Kasumi-1 (cell line): Measurements from ENCODE around the gene WDR59.

Experiments used
- DNase-seq, 2 experiments: peaks; one replicate each; lab custom pipeline; 2025; lab: John Stamatoyannopoulos, UW

Gene WDR59

GRCh38 chr16:74903120-74903519 is 81.8 kb downstream of the WDR59 start:
- no peak for DNase-seq

DNA sequence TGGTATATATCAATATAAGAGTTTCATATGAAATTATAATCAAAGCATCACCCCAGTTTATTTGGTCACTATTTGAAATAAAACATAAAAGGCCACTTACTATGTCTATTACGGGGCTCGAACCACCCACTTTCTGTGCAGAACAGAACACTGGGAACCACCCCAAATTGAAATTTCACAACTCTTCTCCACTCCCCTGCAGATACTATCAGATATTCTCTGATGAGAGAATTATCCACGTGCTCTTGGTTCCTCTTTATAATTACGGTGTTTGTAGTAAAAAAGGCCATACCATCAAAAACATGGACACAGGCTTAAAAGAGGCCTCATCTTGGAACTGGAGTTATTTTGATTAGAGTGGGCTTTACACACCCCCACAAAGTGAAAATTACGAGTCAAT is 82.8 kb downstream of the WDR59 start:
- DNase-seq: no peak

GRCh38 chr16:74901606-74902005 is 83.3 kb downstream of the WDR59 start:
- DNase-seq: no peak

DNA sequence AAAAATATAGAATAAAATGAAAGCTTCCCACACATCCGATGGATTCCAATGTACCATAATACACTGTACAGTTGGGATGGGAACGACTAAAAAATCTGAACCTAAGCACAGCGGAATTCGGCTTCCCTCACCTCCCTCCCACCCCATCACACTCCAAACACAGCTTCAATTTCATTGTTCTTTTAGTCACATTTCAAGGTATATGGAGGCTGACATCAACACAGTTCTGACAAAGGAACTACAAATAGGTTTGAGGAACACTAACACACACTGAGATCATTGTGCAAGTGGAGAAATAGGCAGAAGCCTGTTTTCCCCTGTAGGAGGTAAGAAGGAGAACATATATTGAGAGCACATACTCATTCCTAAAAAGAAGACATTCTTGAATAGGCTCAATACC is 85.1 kb downstream of the WDR59 start:
- no peak for DNase-seq

GRCh38 chr16:74898659-74899058 is 86.3 kb downstream of the WDR59 start:
- DNase-seq: no peak

DNA sequence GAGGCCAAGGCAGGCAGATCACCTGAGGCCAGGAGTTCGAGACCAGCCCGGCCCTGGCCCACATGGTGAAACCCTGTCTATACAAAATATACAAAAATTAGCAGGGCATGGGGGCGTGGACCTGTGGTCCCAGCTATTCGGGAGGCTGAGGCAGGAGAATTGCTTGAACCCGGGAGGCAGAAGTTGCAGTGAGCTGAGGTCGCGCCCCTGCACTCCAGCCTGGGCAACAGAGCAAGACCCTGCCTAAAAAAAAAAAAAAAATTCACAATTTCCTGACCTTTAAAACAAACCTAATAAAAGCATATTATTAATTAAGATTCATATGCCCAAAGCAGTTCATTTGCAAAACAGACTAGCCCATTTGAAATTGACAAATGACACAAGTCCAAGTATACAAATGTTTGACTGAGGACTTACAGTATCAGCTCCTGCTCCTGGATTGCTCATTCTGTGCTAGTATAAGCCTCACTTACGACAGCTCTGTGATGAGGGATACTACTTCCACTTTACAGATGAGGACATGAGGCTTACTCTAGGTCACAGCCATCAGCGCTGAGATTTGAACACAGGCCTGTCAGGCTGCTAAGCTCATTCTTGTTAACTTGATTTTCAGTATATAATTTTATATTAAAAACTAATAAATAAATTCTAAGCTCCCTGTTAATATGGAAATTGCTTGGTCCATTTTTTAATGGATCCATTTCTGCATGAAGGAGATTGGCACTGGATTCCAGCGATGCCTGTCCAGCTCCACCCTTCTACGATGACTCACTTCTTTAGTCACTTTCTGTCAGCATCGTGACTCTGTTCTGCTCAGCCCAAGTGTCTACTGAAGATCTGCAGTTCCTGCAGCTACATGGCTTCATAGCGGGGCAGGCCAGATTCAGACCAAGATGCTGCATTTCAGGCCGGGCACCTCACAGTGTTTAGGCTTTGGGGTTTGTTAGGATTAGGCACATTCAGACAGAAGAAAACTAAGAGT is 88.2 kb downstream of the WDR59 start:
- DNase-seq: no peak

- no peak for DNase-seq
These were observed 91.4 kb downstream of the WDR59 start for GRCh38 chr16:74893541-74893940.

- no peak for DNase-seq
These were observed 92.1 kb downstream of the WDR59 start for GRCh38 chr16:74892574-74893461.

GRCh38 chr16:74888888-74889287 is 96.0 kb downstream of the WDR59 start:
- no peak for DNase-seq

DNA sequence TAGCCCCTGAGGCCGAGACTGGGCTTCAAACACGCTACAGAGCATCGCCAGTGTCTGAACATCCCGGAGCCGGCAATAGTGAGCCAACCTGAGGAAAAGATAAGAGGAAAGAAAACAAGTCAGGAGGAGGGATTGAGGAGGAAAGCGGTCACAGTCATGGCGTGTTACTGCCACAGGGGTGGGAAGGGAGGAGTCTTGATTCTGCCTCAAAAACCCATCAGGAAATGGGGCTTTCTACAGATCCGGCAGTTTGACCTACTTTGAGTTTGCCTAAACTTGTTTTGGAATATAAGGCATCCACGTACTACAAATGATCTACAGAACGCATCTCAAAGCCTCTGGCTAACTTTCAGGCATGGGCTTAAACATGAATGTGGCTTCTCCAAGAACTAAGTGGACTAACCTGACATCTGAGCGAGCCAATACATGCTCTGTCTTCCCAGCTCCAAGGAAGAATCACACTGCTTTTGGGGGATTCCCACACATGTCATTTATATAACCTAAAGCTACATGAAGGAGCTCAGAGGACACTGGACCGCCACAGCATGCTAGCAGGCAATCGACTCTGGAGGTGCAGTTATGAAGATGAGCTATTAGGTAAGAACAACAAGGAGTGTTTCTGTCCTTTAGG is 96.6 kb downstream of the WDR59 start:
- DNase-seq: no peak

GRCh38 chr16:74887084-74887483 is 97.8 kb downstream of the WDR59 start:
- no peak for DNase-seq

GRCh38 chr16:74877706-74878105 is 107.2 kb downstream of the WDR59 start:
- DNase-seq: no peak

- no peak for DNase-seq
These were observed 109.9 kb downstream of the WDR59 start for GRCh38 chr16:74874912-74875546.

GRCh38 chr16:74874123-74874522 is 110.8 kb downstream of the WDR59 start:
- DNase-seq: no peak

GRCh38 chr16:74872302-74872701 is 112.6 kb downstream of the WDR59 start:
- no peak for DNase-seq

DNA sequence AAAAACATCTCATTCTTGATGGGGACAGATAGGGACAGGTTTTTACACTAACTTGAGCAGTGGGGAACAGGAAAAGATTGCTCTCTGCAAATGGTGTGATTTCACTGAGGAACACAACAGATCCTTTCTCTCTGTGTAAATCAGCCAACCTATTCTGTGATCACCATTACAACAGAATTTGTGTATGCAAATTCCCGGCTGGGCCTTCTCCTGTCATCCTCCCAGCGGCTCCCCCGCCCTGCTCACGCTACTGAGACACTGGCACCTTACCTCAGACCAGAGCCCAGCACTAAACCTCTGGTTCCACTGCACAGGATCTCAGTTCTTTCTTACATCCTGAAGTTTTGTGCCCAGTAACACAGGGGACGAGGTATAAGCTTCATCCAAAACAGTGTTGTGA is 113.3 kb downstream of the WDR59 start:
- DNase-seq: no peak

DNA sequence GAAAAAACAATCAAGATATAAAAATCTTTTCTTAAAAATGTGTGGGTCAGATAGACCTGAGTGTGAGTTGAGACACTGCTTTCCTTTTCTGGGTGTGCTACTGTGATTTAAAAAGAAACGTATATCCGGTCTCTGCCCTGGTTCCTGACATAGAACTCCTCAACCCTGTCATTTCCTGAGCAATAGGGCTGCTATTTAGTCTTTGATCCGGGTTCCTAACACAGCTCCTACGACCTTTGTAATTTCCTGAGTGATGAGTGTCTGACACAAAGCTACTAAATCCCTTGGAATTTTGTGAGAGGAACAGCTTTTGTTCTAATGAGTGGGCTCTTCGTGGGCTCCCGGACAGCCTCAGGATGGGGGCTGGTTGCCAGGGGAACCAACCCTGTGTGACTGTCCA is 116.4 kb downstream of the WDR59 start:
- DNase-seq: no peak

DNA sequence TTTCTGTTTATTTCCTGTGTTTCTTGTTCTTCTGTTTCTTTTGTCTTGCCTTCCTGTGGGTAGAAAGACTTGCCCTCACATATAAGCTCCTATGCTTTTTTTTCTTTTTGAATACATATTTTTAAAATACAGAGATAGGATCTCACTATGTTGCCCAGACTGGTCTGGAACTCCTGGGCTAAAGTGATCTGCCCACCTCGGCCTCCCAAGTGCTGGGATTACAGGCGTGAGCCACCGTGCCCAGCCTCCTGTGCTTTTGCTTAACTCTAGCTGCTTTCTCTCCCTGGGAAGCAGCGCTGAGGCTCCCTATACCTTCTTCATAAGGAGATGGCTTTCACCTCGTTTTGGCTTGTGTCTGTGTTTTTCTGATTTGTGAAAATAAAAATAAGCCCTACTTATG is 116.9 kb downstream of the WDR59 start:
- no peak for DNase-seq

- no peak for DNase-seq
These were observed 117.6 kb downstream of the WDR59 start for GRCh38 chr16:74867281-74867849.

DNA sequence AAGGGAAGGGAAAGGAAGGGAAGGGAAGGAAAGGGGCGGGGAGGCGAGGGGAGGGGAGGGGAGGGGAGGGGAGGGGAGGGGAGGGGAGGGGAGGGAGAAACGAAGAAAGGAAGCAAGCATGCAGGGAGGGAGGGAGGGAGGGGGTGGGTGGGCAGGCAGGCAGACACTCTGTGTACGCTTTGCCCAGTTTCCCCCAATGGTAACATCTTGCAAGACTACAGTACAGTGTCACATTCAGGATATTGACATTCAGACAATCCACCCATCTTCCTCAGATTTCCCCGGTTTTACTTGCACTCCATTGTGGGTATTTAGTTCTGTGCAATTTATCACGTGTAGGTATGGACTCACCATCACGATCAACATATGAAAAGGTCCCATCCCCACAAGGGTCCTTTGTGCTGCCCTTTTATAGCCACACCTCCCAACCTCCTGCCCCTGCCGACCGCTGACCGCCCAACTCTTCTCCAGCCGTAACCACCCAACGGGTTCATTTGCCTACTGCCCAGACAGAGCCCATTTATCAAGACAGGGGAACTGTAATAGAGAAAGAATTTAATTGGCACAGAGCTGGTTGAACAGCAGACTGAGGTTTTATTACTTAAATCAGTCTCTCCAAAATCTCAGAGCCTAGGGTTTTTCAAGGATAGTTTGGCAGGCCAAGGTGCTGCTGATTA is 118.9 kb downstream of the WDR59 start:
- DNase-seq: no peak

DNA sequence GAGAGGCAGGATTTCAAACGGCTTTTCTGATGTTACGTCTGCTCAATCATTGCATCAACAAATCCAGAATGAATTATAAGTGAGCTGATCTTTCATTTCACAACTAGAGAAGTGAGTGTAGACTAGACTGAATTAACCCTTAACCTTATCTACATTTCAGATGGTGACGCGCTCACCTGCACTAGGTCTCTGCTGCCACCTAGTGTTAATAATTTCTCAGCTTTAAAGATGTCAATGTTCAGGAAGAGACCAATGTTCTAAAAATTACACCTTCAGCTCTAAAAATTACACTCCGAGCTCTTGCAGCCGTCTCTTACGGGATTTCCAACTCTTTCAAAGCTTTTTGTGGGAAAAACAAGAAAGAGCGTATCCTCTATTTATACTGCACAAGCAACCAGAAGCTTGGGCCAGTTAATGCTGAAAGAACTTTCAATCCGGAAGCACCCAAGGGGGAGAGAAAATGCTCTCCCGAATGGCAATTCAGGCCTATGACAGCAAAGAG is 122.1 kb downstream of the WDR59 start:
- peak; percentile 46 to 51 for DNase-seq
